SK-N-SH treated with all-trans-retinoic acid at 6 μM for 48 hours (cell line): ENCODE data around the gene GBGT1.
A peak's percentile ranks its signal among the peaks of the same experiment; 100 is the strongest.

ENCODE experiments used
- ATAC-seq: fragments of 200-7000 bp; cut with Tn5 transposase; 3 replicates; pipeline ENCODE4 v1.9.1; 2020; ENCODE audit warnings: mild to moderate bottlenecking, moderate library complexity
- ARNTL ChIP-seq: fragments of 450-650 bp; formaldehyde crosslinking; IDR thresholded peaks from 2 replicates; pipeline ENCODE4 v1.5.0; 2020; ENCODE audit warnings: low read depth, mild to moderate bottlenecking, moderate library complexity, borderline replicate concordance
- BACH2 ChIP-seq: fragments of 250-450 bp; sonication (Bioruptor Pico); IDR thresholded peaks from 2 replicates; pipeline ENCODE4 v1.9.0; 2021; ENCODE audit warnings: mild to moderate bottlenecking, borderline replicate concordance
- CSDC2 ChIP-seq: fragments of 250-450 bp; sonication (Bioruptor Pico); IDR thresholded peaks from 2 replicates; pipeline ENCODE4 v1.5.0; 2020; ENCODE audit warnings: mild to moderate bottlenecking, moderate library complexity
- GLIS3 ChIP-seq: fragments of 250-450 bp; sonication (Bioruptor Pico); IDR thresholded peaks from 2 replicates; pipeline ENCODE4 v1.5.0; 2020; ENCODE audit warnings: mild to moderate bottlenecking, moderate library complexity
- OSR1 ChIP-seq: fragments of 250-450 bp; sonication (Bioruptor Pico); IDR thresholded peaks from 2 replicates; pipeline ENCODE4 v1.8.0; 2022; ENCODE audit warnings: moderate library complexity, mild to moderate bottlenecking, inconsistent platforms
- RARB ChIP-seq: fragments of 250-450 bp; sonication (Bioruptor Pico); IDR thresholded peaks from 2 replicates; pipeline ENCODE4 v1.8.0; 2021; ENCODE audit warnings: mild to moderate bottlenecking, moderate library complexity
- SNAI2 ChIP-seq: fragments of 250-450 bp; sonication (Bioruptor Pico); IDR thresholded peaks from 2 replicates; pipeline ENCODE4 v1.5.0; 2020; ENCODE audit warnings: mild to moderate bottlenecking, moderate library complexity
- TCF4 ChIP-seq: fragments of 250-450 bp; sonication (Bioruptor Pico); IDR thresholded peaks from 2 replicates; pipeline ENCODE4 v1.8.0; 2021; ENCODE audit warnings: mild to moderate bottlenecking, moderate library complexity, borderline replicate concordance
- TOX ChIP-seq: fragments of 250-450 bp; sonication (Bioruptor Pico); IDR thresholded peaks from 2 replicates; pipeline ENCODE4 v1.8.0; 2021; ENCODE audit warnings: mild to moderate bottlenecking, moderate library complexity, borderline replicate concordance
- ZC3H10 ChIP-seq: fragments of 250-450 bp; sonication (Bioruptor Pico); IDR thresholded peaks from 2 replicates; pipeline ENCODE4 v1.5.1; 2021; ENCODE audit warnings: mild to moderate bottlenecking, moderate library complexity
- ZFP3 ChIP-seq: fragments of 250-450 bp; sonication (Bioruptor Pico); IDR thresholded peaks from 2 replicates; pipeline ENCODE4 v1.5.0; 2020; ENCODE audit warnings: mild to moderate bottlenecking, moderate library complexity
- ZFP30 ChIP-seq: fragments of 450-650 bp; formaldehyde crosslinking; IDR thresholded peaks from 2 replicates; pipeline ENCODE4 v1.5.0; 2022; ENCODE audit warnings: mild to moderate bottlenecking, moderate library complexity
- ZNF565 ChIP-seq: fragments of 450-650 bp; formaldehyde crosslinking; conservative IDR thresholded peaks from 2 replicates; pipeline ENCODE4 v1.5.0; 2020; ENCODE audit warnings: low read depth, mild to moderate bottlenecking, moderate library complexity
- ZNF70 ChIP-seq: fragments of 450-650 bp; formaldehyde crosslinking; IDR thresholded peaks from 2 replicates; pipeline ENCODE4 v1.5.0; 2020; ENCODE audit warnings: mild to moderate bottlenecking, moderate library complexity
- ZNF8 ChIP-seq: fragments of 450-650 bp; formaldehyde crosslinking; IDR thresholded peaks from 2 replicates; pipeline ENCODE4 v1.5.0; 2020; ENCODE audit warnings: mild to moderate bottlenecking, moderate library complexity
- TF ChIP-seq, protein P1 (sequence below): fragments of 250-450 bp; sonication (Bioruptor Pico); IDR thresholded peaks from 2 replicates; pipeline ENCODE4 v1.5.1; 2021; ENCODE audit warnings: mild to moderate bottlenecking, moderate library complexity
- TF ChIP-seq, protein P2 (sequence below): fragments of 250-450 bp; sonication (Bioruptor Pico); IDR thresholded peaks from 2 replicates; pipeline ENCODE4 v1.5.1; 2020; ENCODE audit warnings: low read depth, mild to moderate bottlenecking, moderate library complexity
- TF ChIP-seq, protein P3 (sequence below): fragments of 250-450 bp; sonication (Bioruptor Pico); IDR thresholded peaks from 2 replicates; pipeline ENCODE4 v1.8.0; 2020; ENCODE audit warnings: mild to moderate bottlenecking, moderate library complexity, borderline replicate concordance
- TF ChIP-seq, protein P4 (sequence below): fragments of 250-450 bp; sonication (Bioruptor Pico); IDR thresholded peaks from 2 replicates; pipeline ENCODE4 v1.8.0; 2021; ENCODE audit warnings: low read depth, mild to moderate bottlenecking, moderate library complexity, borderline replicate concordance
- TF ChIP-seq, protein P5 (sequence below): fragments of 250-450 bp; sonication (Bioruptor Pico); IDR thresholded peaks from 2 replicates; pipeline ENCODE4 v1.5.0; 2020; ENCODE audit warnings: mild to moderate bottlenecking, moderate library complexity

The GBGT1 gene

DNA sequence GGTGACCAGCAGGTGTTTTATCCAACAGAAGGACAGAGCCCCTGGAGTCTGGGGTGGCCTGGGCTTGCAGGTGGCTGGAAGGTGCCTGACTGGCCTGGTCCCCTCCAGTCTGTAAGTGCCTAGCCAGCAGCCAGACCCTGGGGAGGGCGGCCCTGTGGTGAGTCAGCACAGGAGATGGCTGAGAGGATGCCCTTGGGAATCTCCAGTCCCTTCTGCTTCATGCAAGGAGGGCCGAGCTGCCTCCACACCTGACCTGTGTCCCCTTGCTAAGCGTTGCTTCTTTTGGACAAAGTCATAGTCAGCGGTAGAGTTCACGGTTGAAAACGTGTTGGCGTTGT is 25.1 kb upstream of the GBGT1 start:
- TF ChIP-seq ZFP3 (CRISPR knock-in tag) (no peak), TOX (CRISPR knock-in tag) (no peak), SNAI2 (CRISPR knock-in tag) (no peak), ZNF8 (CRISPR knock-in tag) (no peak), TCF4 (CRISPR knock-in tag) (no peak), ZFP30 (no peak), CSDC2 (no peak)
- TF ChIP-seq, protein P1, sequence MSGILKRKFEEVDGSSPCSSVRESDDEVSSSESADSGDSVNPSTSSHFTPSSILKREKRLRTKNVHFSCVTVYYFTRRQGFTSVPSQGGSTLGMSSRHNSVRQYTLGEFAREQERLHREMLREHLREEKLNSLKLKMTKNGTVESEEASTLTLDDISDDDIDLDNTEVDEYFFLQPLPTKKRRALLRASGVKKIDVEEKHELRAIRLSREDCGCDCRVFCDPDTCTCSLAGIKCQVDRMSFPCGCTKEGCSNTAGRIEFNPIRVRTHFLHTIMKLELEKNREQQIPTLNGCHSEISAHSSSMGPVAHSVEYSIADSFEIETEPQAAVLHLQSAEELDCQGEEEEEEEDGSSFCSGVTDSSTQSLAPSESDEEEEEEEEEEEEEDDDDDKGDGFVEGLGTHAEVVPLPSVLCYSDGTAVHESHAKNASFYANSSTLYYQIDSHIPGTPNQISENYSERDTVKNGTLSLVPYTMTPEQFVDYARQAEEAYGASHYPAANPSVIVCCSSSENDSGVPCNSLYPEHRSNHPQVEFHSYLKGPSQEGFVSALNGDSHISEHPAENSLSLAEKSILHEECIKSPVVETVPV (CRISPR knock-in tag) = no peak
- TF ChIP-seq, protein P2, sequence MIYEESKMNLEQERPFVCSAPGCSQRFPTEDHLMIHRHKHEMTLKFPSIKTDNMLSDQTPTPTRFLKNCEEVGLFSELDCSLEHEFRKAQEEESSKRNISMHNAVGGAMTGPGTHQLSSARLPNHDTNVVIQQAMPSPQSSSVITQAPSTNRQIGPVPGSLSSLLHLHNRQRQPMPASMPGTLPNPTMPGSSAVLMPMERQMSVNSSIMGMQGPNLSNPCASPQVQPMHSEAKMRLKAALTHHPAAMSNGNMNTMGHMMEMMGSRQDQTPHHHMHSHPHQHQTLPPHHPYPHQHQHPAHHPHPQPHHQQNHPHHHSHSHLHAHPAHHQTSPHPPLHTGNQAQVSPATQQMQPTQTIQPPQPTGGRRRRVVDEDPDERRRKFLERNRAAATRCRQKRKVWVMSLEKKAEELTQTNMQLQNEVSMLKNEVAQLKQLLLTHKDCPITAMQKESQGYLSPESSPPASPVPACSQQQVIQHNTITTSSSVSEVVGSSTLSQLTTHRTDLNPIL = no peak
- TF ChIP-seq, all 23 proteins: peak for 0
- no peak for ATAC-seq

DNA sequence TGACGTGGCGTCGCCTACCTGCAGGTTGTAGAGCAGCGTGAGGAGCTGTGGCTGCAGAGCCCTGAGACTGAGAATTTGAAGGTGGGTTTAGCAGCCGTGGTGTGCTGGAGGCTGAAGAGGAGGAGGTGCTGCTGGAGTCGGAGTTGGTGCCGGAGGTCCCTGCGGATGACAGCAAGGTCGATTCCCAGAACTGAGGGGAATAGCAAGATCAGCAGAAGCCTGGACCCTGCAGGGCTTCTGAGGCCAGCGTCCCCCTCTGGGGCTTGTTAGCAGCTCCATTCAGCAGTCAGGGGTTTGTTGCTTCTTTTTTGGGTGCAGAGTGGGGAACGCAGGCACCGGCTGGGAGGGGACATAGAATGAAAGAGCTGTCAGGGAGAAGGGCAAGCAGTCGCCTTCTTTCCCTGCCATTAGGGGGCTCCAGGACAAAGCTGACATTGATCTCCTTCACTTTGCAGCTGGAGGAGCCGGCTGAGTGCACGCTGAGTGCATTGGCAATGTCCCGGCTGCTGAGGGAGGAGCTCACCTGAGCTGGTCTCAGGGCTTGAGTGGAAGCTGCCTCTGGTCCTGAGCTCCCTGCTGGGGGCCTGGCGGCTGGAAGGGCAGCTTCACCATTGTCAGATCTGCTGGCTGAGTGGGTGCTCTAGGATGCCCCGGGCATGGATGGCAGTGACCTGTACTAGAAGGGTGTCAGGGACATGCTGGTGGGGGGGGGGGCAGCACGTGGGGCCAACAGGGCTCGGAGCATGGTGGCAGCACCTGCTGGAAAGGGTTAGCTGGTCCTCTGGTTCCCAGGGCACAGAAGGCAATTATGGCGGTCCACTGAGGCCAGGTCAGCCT is 24.5 kb upstream of the GBGT1 start:
- peak; percentile 42; the same call in 2 of the 3 replicates for ATAC-seq
- TF ChIP-seq TCF4 (CRISPR knock-in tag) (no peak), BACH2 (CRISPR knock-in tag) (no peak), ZFP30 (no peak), OSR1 (CRISPR knock-in tag) (no peak), ARNTL (CRISPR knock-in tag) (no peak), ZNF8 (CRISPR knock-in tag) (no peak), ZC3H10 (CRISPR knock-in tag) (no peak), SNAI2 (CRISPR knock-in tag) (no peak), ZNF565 (CRISPR knock-in tag) (no peak), RARB (CRISPR knock-in tag) (no peak), CSDC2 (no peak), ZNF70 (CRISPR knock-in tag) (no peak), GLIS3 (CRISPR knock-in tag) (no peak), TOX (CRISPR knock-in tag) (no peak)
- TF ChIP-seq, protein P3, sequence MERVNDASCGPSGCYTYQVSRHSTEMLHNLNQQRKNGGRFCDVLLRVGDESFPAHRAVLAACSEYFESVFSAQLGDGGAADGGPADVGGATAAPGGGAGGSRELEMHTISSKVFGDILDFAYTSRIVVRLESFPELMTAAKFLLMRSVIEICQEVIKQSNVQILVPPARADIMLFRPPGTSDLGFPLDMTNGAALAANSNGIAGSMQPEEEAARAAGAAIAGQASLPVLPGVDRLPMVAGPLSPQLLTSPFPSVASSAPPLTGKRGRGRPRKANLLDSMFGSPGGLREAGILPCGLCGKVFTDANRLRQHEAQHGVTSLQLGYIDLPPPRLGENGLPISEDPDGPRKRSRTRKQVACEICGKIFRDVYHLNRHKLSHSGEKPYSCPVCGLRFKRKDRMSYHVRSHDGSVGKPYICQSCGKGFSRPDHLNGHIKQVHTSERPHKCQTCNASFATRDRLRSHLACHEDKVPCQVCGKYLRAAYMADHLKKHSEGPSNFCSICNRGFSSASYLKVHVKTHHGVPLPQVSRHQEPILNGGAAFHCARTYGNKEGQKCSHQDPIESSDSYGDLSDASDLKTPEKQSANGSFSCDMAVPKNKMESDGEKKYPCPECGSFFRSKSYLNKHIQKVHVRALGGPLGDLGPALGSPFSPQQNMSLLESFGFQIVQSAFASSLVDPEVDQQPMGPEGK (CRISPR knock-in tag) = no peak
- TF ChIP-seq, protein P4, sequence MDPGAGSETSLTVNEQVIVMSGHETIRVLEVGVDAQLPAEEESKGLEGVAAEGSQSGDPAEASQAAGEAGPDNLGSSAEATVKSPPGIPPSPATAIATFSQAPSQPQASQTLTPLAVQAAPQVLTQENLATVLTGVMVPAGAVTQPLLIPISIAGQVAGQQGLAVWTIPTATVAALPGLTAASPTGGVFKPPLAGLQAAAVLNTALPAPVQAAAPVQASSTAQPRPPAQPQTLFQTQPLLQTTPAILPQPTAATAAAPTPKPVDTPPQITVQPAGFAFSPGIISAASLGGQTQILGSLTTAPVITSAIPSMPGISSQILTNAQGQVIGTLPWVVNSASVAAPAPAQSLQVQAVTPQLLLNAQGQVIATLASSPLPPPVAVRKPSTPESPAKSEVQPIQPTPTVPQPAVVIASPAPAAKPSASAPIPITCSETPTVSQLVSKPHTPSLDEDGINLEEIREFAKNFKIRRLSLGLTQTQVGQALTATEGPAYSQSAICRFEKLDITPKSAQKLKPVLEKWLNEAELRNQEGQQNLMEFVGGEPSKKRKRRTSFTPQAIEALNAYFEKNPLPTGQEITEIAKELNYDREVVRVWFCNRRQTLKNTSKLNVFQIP (CRISPR knock-in tag) = no peak
- TF ChIP-seq, protein P2 = no peak
- TF ChIP-seq, protein P5, sequence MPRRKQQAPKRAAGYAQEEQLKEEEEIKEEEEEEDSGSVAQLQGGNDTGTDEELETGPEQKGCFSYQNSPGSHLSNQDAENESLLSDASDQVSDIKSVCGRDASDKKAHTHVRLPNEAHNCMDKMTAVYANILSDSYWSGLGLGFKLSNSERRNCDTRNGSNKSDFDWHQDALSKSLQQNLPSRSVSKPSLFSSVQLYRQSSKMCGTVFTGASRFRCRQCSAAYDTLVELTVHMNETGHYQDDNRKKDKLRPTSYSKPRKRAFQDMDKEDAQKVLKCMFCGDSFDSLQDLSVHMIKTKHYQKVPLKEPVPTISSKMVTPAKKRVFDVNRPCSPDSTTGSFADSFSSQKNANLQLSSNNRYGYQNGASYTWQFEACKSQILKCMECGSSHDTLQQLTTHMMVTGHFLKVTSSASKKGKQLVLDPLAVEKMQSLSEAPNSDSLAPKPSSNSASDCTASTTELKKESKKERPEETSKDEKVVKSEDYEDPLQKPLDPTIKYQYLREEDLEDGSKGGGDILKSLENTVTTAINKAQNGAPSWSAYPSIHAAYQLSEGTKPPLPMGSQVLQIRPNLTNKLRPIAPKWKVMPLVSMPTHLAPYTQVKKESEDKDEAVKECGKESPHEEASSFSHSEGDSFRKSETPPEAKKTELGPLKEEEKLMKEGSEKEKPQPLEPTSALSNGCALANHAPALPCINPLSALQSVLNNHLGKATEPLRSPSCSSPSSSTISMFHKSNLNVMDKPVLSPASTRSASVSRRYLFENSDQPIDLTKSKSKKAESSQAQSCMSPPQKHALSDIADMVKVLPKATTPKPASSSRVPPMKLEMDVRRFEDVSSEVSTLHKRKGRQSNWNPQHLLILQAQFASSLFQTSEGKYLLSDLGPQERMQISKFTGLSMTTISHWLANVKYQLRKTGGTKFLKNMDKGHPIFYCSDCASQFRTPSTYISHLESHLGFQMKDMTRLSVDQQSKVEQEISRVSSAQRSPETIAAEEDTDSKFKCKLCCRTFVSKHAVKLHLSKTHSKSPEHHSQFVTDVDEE = no peak
- TF ChIP-seq, protein P1 (CRISPR knock-in tag) = no peak
